HepG2 (cell line): ENCODE results near the gene ZPR1. TPM values are rescaled to one million over a fixed set of nuclear protein-coding genes. Genes with fewer than 3 reads are reported as not detected.

ENCODE experiments used
- ATAC-seq: fragments of 200-7000 bp; cut with Tn5 transposase; 3 replicates; pipeline ENCODE4 v1.9.1; 2020; ENCODE audit warnings: mild to moderate bottlenecking, moderate library complexity
- BruUV-seq: library from RNA; stranded (reverse); fragments of 400-500 nt; replicated peaks from 2 replicates; lab custom pipeline; 2021; lab: Mats Ljungman, UMichigan
- CTCF ChIA-PET: fragments of 300-600 bp; formaldehyde crosslinking; extraction: SDS; loops from one replicate; lab custom pipeline; 2021; ENCODE audit warnings: low total read pairs, inconsistent platforms, low intra/inter-chr PET ratio; lab: Yijun Ruan, JAX
- POLR2A ChIA-PET: fragments of 350-600 bp; sonication (Branson Sonifier 250); formaldehyde crosslinking; loops from one replicate; lab custom pipeline; 2020; ENCODE audit warnings: antibody characterized with exemption, inconsistent platforms; lab: Yijun Ruan, JAX
- DNase-seq: peaks from one replicate; pipeline ENCODE4 v3.0.0-alpha.2; 2015; ENCODE audit warnings: low spot score
- FAIRE-seq: peaks from 3 replicates; lab custom pipeline; 2011; peaks lifted over from hg19 to GRCh38; lab: Jason Lieb, UNC
- H2AFZ ChIP-seq: one replicate; pipeline ENCODE4 v1.6.1; 2011; ENCODE audit warnings: low read length, inconsistent platforms
- H3K27ac ChIP-seq: fragments of 300-600 bp; 3 replicates; pipeline ENCODE4 v1.8.0; 2011; ENCODE audit warnings: mixed run types, mild to moderate bottlenecking, mixed read lengths, low read length, inconsistent platforms; ENCODE audit not compliant: insufficient read depth; ENCODE audit errors: extremely low read length
- H3K27me3 ChIP-seq, 2 experiments: fragments of 200-600 bp in 1 of 2; 2 replicates in 1 of 2; 3 replicates in 1 of 2; pipeline versions ENCODE4 v1.6.0 to v1.8.0; 2011; ENCODE audit warnings: low read length in 2 of 2, mild to moderate bottlenecking in 2 of 2, moderate library complexity in 2 of 2, inconsistent platforms in 1 of 2; ENCODE audit not compliant: insufficient read depth in 2 of 2, control insufficient read depth in 1 of 2
- H3K36me3 ChIP-seq, 2 experiments: fragments of 200-600 bp in 1 of 2; replicated peaks in 1 of 2; 2 replicates in 1 of 2; 3 replicates in 1 of 2; pipeline versions ENCODE4 v1.5.1 to v1.8.0; 2011; ENCODE audit warnings: low read length in 2 of 2, inconsistent platforms in 1 of 2; ENCODE audit not compliant: insufficient read depth in 2 of 2, control insufficient read depth in 1 of 2
- H3K4me1 ChIP-seq: 2 replicates; pipeline ENCODE4 v1.5.1; 2012; ENCODE audit warnings: low read length, inconsistent platforms; ENCODE audit not compliant: insufficient read depth
- H3K4me2 ChIP-seq: 2 replicates; pipeline ENCODE4 v1.6.0; 2011; ENCODE audit warnings: low read depth, low read length, inconsistent platforms
- H3K4me3 ChIP-seq, 3 experiments: fragments of 200-600 bp in 1 of 3; sonication (generic), shearing (Covaris generic) in 1 of 3; replicated peaks in 1 of 3; 2 replicates each; pipeline ENCODE4 v1.5.1; 2011 to 2016; ENCODE audit warnings: low read length in 3 of 3, inconsistent platforms in 2 of 3, low read depth in 2 of 3, mild to moderate bottlenecking in 2 of 3, control low read depth in 1 of 3, mixed read lengths in 1 of 3; ENCODE audit not compliant: insufficient read depth in 1 of 3
- H3K79me2 ChIP-seq: one replicate; pipeline ENCODE4 v1.6.1; 2011; ENCODE audit warnings: low read length, inconsistent platforms; ENCODE audit not compliant: insufficient read depth
- H3K9ac ChIP-seq: 2 replicates; pipeline ENCODE4 v1.6.0; 2011; ENCODE audit warnings: mild to moderate bottlenecking, low read depth, low read length, inconsistent platforms; ENCODE audit not compliant: insufficient read depth
- H3K9me3 ChIP-seq: 2 replicates; pipeline ENCODE4 v1.5.1; 2012; ENCODE audit warnings: mild to moderate bottlenecking, low read length
- H4K20me1 ChIP-seq: 2 replicates; pipeline ENCODE4 v1.6.0; 2011; ENCODE audit warnings: inconsistent platforms, mild to moderate bottlenecking, low read length, moderate library complexity; ENCODE audit not compliant: insufficient read depth
- AGO1 ChIP-seq: fragments of 200-400 bp; formaldehyde crosslinking; IDR thresholded peaks from 2 replicates; pipeline ENCODE4 v1.6.1; 2017; ENCODE audit warnings: mild to moderate bottlenecking, low read depth, low read length, moderate library complexity; ENCODE audit not compliant: poor library complexity, severe bottlenecking
- HMG20B ChIP-seq: conservative IDR thresholded peaks from 2 replicates; pipeline ENCODE4 v1.6.1; 2016; ENCODE audit warnings: missing genetic modification reagents, missing compliant biosample characterization
- MEIS2 ChIP-seq: sonication (generic); formaldehyde crosslinking; IDR thresholded peaks from 2 replicates; pipeline ENCODE4 v1.9.0; 2021; ENCODE audit warnings: mild to moderate bottlenecking, missing genetic modification reagents
- SETDB1 ChIP-seq: sonication (generic); formaldehyde crosslinking; IDR thresholded peaks from 2 replicates; pipeline ENCODE4 v1.5.1; 2020; ENCODE audit warnings: missing genetic modification reagents, mild to moderate bottlenecking, borderline replicate concordance
- SMAD1 ChIP-seq: sonication (generic); formaldehyde crosslinking; IDR thresholded peaks from 2 replicates; pipeline ENCODE4 v1.4.0; 2020; ENCODE audit warnings: missing genetic modification reagents, low read depth, mild to moderate bottlenecking, borderline replicate concordance
- TSC22D2 ChIP-seq: sonication (generic); formaldehyde crosslinking; IDR thresholded peaks from 2 replicates; pipeline ENCODE4 v1.5.1; 2020; ENCODE audit warnings: missing genetic modification reagents, mild to moderate bottlenecking, borderline replicate concordance
- ZNF563 ChIP-seq: sonication (generic); formaldehyde crosslinking; IDR thresholded peaks from 2 replicates; pipeline ENCODE4 v1.8.0; 2022; ENCODE audit warnings: mild to moderate bottlenecking, moderate library complexity, missing genetic modification reagents
- ZNF75D ChIP-seq: sonication (generic); formaldehyde crosslinking; IDR thresholded peaks from 2 replicates; pipeline ENCODE4 v1.8.1; 2023; ENCODE audit warnings: missing genetic modification reagents, mild to moderate bottlenecking, borderline replicate concordance
- WGBS: methylation state at CpG from one replicate; pipeline ENCODE4 v1.1.6; 2017; ENCODE audit warnings: low lambda C conversion rate; 5-methylcytosine and 5-hydroxymethylcytosine counted together
- in situ Hi-C: cut with HindIII; loops from 2 replicates; pipeline ENCODE4 v1.10.0; 2017; ENCODE audit warnings: low pct_unique_long_range_greater_than_20kb; ENCODE audit not compliant: extremely low pct_ligation_motif_present
- intact Hi-C: fragments of 100-400 bp; cut with micrococcal nuclease; formaldehyde crosslinking; loops from one replicate; pipeline ENCODE4 v1.10.0; 2022; ENCODE audit not compliant: unreplicated experiment
- polyA plus RNA-seq, 8 experiments: library from polyadenylated mRNA; depleted of rRNA in 3 of 8; stranded (reverse) in 7 of 8; unstranded in 1 of 8; fragments of >200 nt; fragmentation: Illumina TruSeq in 4 of 8; extraction: Trizol in 4 of 8; gene quantifications; 2 replicates each; pipeline versions ENCODE4 v1.2.1 to v1.2.3, GENCODE V29; 2011 to 2016; ENCODE audit warnings: low read depth in 4 of 8, missing spikeins in 1 of 8, mixed read lengths in 1 of 8; ENCODE audit not compliant: insufficient read depth in 1 of 8
- total RNA-seq, 5 experiments: library from RNA; depleted of rRNA; stranded (reverse); fragments of >200 nt; fragmentation: Illumina TruSeq; extraction: Trizol; gene quantifications; 2 replicates each; pipeline ENCODE4 v1.2.3, GENCODE V29; 2016; ENCODE audit warnings: low read depth in 1 of 5
- TF ChIP-seq, protein P1 (sequence below): sonication (generic); formaldehyde crosslinking; IDR thresholded peaks from 2 replicates; pipeline ENCODE4 v1.5.0; 2020; ENCODE audit warnings: missing genetic modification reagents
- TF ChIP-seq, protein P2 (sequence below): sonication (generic); formaldehyde crosslinking; IDR thresholded peaks from 2 replicates; pipeline ENCODE4 v1.5.0; 2020; ENCODE audit warnings: mild to moderate bottlenecking, missing genetic modification reagents, borderline replicate concordance

ZPR1 gene
- total and polyA plus RNA-seq, 2 of the 13 experiments (the other 11 are each of a cell fraction or from before 2014, with no cell fraction given): 40.0 to 79.3 TPM

DNA sequence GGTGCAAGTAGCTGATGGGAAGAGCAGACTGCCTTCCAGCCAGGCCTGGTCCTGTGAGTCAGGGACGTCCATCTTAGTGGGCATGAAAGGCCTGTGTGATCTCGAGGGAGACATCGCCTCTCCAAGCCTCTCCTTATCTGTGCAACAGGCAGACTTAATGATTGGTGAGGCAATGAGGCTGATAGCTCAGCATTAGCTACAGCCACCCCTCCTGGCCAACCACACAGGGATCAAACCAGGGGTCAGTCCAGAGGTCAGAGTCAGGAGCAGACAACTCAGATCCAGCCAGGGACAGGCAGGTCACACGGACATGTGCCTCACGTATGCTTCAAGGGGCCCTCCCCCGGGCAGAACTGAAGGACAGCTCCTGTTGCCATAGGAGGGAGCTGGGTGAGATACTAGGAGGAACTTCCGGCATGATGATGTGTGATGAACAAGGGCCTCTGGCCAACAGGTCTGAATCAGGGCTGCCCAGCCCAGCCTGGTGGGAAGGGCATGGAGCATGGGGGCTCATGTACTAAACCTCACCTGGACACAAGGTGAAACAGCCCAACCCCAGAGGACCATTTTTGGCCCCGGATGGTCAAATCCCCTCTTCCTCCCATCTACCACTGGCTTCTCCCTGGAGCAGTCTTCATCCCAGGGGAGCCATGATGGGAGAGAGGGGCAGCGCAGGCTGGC, 39.1 kb upstream of the ZPR1 start:
- ChIA-PET POLR2A (interaction anchor here (1.2 to 18.4 kb wide), 7 partner anchors 11 to 318 kb away, joined by 3 to 1365 read pairs (median 105); partner anchors contain the start of genes APOA1, APOA5, BUD13 and ZPR1), CTCF (interaction anchor here (3.1 kb wide), 1 partner anchor 36 kb away, joined by 21 read pairs; the partner anchor contains the start of gene APOA5)
- Histone ChIP-seq H3K9ac (peak overlapping the region; percentile 60), H3K36me3 (no peaks in the 10 kb centered on the region), H3K9me3 (no peaks in the 10 kb centered on the region), H3K4me1 (peaks cover 93% of the 10 kb centered on the region), H4K20me1 (no peaks in the 10 kb centered on the region), H3K4me2 (peak overlapping the region; percentile 81), H3K79me2 (peaks cover 16% of the 10 kb centered on the region), H3K27ac (peak overlapping the region; percentile 85), H2AFZ (no peak overlapping the region), H3K4me3 (peak overlapping the region in 1 of 3 experiments; percentile 59; a peak in 2 of 6 replicates), H3K27me3 (no peaks in the 10 kb centered on the region)
- no TSS peak for BruUV-seq
- ATAC-seq: peak; percentile 49
- peak; percentile 97 for FAIRE-seq
- WGBS: 10% methylated on average over 2 of the region's 9 CpGs
- intact Hi-C loops: no loop called here
- in situ Hi-C loops: no loop called here
- peak; percentile 85 for DNase-seq
- TF ChIP-seq SETDB1 (CRISPR knock-in tag): no peak
- TF ChIP-seq HMG20B: no peak; the same call in 1 of the 2 replicates
- no peak for TF ChIP-seq AGO1
- TF ChIP-seq ZNF75D (CRISPR knock-in tag): no peak
- TF ChIP-seq TSC22D2 (CRISPR knock-in tag): no peak; the same call in 1 of the 2 replicates
- TF ChIP-seq ZNF563 (CRISPR knock-in tag): no peak
- TF ChIP-seq SMAD1: peak; percentile 89
- TF ChIP-seq, protein P1, sequence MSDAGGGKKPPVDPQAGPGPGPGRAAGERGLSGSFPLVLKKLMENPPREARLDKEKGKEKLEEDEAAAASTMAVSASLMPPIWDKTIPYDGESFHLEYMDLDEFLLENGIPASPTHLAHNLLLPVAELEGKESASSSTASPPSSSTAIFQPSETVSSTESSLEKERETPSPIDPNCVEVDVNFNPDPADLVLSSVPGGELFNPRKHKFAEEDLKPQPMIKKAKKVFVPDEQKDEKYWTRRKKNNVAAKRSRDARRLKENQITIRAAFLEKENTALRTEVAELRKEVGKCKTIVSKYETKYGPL: no peak
- TF ChIP-seq MEIS2 (CRISPR knock-in tag): no peak; the same call in none of the 2 replicates
- TF ChIP-seq, protein P2, sequence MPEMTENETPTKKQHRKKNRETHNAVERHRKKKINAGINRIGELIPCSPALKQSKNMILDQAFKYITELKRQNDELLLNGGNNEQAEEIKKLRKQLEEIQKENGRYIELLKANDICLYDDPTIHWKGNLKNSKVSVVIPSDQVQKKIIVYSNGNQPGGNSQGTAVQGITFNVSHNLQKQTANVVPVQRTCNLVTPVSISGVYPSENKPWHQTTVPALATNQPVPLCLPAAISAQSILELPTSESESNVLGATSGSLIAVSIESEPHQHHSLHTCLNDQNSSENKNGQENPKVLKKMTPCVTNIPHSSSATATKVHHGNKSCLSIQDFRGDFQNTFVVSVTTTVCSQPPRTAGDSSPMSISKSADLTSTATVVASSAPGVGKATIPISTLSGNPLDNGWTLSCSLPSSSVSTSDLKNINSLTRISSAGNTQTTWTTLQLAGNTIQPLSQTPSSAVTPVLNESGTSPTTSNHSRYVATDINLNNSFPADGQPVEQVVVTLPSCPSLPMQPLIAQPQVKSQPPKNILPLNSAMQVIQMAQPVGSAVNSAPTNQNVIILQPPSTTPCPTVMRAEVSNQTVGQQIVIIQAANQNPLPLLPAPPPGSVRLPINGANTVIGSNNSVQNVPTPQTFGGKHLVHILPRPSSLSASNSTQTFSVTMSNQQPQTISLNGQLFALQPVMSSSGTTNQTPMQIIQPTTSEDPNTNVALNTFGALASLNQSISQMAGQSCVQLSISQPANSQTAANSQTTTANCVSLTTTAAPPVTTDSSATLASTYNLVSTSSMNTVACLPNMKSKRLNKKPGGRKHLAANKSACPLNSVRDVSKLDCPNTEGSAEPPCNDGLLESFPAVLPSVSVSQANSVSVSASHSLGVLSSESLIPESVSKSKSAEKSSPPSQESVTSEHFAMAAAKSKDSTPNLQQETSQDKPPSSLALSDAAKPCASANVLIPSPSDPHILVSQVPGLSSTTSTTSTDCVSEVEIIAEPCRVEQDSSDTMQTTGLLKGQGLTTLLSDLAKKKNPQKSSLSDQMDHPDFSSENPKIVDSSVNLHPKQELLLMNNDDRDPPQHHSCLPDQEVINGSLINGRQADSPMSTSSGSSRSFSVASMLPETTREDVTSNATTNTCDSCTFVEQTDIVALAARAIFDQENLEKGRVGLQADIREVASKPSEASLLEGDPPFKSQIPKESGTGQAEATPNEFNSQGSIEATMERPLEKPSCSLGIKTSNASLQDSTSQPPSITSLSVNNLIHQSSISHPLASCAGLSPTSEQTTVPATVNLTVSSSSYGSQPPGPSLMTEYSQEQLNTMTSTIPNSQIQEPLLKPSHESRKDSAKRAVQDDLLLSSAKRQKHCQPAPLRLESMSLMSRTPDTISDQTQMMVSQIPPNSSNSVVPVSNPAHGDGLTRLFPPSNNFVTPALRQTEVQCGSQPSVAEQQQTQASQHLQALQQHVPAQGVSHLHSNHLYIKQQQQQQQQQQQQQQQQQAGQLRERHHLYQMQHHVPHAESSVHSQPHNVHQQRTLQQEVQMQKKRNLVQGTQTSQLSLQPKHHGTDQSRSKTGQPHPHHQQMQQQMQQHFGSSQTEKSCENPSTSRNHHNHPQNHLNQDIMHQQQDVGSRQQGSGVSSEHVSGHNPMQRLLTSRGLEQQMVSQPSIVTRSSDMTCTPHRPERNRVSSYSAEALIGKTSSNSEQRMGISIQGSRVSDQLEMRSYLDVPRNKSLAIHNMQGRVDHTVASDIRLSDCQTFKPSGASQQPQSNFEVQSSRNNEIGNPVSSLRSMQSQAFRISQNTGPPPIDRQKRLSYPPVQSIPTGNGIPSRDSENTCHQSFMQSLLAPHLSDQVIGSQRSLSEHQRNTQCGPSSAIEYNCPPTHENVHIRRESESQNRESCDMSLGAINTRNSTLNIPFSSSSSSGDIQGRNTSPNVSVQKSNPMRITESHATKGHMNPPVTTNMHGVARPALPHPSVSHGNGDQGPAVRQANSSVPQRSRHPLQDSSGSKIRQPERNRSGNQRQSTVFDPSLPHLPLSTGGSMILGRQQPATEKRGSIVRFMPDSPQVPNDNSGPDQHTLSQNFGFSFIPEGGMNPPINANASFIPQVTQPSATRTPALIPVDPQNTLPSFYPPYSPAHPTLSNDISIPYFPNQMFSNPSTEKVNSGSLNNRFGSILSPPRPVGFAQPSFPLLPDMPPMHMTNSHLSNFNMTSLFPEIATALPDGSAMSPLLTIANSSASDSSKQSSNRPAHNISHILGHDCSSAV (CRISPR knock-in tag): no peak
